ENCODE results near the gene LEFTY1.
"Not testable (repeated sequence)": the region's sequence is repeated elsewhere in the genome, so short reads cannot be mapped to it uniquely, and the experiment has no call there.

The LEFTY1 gene, protein sequence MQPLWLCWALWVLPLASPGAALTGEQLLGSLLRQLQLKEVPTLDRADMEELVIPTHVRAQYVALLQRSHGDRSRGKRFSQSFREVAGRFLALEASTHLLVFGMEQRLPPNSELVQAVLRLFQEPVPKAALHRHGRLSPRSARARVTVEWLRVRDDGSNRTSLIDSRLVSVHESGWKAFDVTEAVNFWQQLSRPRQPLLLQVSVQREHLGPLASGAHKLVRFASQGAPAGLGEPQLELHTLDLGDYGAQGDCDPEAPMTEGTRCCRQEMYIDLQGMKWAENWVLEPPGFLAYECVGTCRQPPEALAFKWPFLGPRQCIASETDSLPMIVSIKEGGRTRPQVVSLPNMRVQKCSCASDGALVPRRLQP

DNA sequence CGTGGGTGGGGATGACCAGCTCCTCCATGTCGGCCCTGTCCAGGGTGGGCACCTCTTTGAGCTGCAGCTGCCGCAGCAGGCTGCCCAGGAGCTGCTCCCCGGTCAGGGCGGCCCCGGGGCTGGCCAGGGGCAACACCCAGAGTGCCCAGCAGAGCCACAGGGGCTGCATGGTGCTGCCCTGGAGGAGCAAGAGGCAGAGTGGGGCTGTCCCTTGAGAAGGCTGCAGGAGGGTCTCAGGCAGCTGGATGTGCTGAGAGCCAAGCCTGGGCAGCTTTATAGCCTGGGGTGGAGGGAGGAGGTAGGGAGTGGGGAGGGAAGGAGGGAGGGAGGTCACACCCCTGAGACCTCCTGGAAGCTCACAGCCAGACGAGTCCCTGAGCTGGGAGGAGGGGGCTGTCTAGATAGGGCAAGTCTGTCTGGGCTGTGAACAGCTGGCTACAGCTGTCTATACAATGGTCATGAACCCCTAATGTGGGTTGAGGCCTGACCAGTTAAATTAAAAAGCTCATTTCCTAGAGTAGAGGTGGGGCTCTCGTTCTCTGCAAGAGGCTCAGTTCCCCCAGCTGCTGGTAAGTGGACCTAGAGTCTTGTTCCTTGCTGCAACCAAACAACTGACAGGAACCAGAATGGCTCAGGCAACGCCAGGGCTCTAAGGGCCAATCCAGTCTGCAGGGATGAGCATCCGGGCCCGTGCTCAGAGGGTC is at the start of gene LEFTY1:
Gene LEFTY1 (minus strand): TSS at position 249 of the 704 bp plus-strand sequence. CDS start 80 bp downstream, at position 169.
- in situ Hi-C loops (cut with HindIII; ENCODE audit: low pct_ligation_motif_present, low sequenced_read_pairs) = no loop called here
- no peak within 1 kb of the TSS for H3K27ac ChIP-seq
- TF ChIP-seq, protein P1, sequence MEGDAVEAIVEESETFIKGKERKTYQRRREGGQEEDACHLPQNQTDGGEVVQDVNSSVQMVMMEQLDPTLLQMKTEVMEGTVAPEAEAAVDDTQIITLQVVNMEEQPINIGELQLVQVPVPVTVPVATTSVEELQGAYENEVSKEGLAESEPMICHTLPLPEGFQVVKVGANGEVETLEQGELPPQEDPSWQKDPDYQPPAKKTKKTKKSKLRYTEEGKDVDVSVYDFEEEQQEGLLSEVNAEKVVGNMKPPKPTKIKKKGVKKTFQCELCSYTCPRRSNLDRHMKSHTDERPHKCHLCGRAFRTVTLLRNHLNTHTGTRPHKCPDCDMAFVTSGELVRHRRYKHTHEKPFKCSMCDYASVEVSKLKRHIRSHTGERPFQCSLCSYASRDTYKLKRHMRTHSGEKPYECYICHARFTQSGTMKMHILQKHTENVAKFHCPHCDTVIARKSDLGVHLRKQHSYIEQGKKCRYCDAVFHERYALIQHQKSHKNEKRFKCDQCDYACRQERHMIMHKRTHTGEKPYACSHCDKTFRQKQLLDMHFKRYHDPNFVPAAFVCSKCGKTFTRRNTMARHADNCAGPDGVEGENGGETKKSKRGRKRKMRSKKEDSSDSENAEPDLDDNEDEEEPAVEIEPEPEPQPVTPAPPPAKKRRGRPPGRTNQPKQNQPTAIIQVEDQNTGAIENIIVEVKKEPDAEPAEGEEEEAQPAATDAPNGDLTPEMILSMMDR (IDR thresholded peaks at IDR 0.05; ENCODE audit: low read depth, low read length, missing control alignments) = no peak

GRCh38 chr1:225937048-225937968 is 48.4 kb upstream of the LEFTY1 start:
- DNase-seq = no peak
- Histone ChIP-seq H3K27ac (no peak overlapping the region), H3K4me3 (ENCODE audit: low read depth, low read length) (no peak overlapping the region), H3K36me3 (replicated peaks) (no peaks in the 10 kb centered on the region), H3K27me3 (replicated peaks) (no peaks in the 10 kb centered on the region)
- in situ Hi-C loops (cut with HindIII; ENCODE audit: low pct_ligation_motif_present, low sequenced_read_pairs) = no loop called here
- TF ChIP-seq, protein P1 (IDR thresholded peaks at IDR 0.05; ENCODE audit: low read depth, low read length, missing control alignments) = no peak

More for the DNA sequence above, at the start of gene LEFTY1:
- DNase-seq = no peak
- no peak within 1 kb of the TSS for H3K4me3 ChIP-seq (ENCODE audit: low read depth, low read length)
- no peaks in the 10 kb centered on the region for H3K36me3 ChIP-seq (replicated peaks)
- no peaks in the 10 kb centered on the region for H3K27me3 ChIP-seq (replicated peaks)

DNA sequence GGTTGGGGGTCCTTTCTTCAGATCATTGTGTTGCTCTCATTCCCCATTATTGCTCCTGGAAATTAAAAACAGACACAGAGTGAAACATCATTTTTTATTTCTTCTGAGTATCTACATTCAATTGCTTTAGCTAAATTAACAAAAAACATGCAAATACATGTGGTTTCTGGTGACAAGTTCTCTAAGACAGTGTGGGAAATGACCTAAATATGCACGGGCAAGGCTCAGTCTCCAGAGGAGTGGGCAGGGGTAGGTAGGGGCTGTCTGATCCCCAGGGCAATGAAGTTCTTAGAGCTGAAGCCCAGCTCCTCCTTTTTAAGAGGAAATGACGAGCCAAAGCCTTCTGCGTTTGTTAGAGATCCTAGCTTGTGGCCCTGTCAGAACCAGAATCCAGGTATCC is 47.6 kb upstream of the LEFTY1 start:
- TF ChIP-seq, protein P1 (IDR thresholded peaks at IDR 0.05; ENCODE audit: low read depth, low read length, missing control alignments) = no peak
- H3K27ac ChIP-seq = no peak overlapping the region

DNA sequence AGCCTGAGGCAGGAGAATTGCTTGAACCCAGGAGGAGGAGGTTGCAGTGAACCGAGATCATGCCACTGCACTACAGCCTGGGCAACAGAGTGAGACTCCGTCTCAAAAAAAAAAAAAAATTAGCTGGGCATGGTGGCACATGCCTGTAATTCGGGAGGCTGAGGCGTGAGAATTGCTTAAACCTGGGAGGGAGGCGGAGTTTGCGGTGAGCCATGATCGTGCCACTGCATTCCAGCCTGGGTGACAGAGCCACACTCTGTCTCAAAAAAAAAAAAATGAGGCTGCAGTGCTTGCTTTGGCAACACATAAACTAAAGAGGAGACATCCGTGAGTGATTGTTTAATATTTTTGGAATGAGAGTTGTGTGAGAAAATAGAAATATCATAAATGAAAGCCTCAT is 47.1 kb upstream of the LEFTY1 start:
- DNase-seq; H3K4me3 ChIP-seq (ENCODE audit: low read depth, low read length); in situ Hi-C loops (cut with HindIII; ENCODE audit: low pct_ligation_motif_present, low sequenced_read_pairs); H3K27ac ChIP-seq; H3K36me3 ChIP-seq (replicated peaks); H3K27me3 ChIP-seq (replicated peaks): not testable (repeated sequence)

More for the DNA sequence above, 47.6 kb upstream of the LEFTY1 start:
- in situ Hi-C loops (cut with HindIII; ENCODE audit: low pct_ligation_motif_present, low sequenced_read_pairs) = no loop called here
- Histone ChIP-seq H3K27me3 (replicated peaks) (no peaks in the 10 kb centered on the region), H3K4me3 (ENCODE audit: low read depth, low read length) (no peak overlapping the region), H3K36me3 (replicated peaks) (no peaks in the 10 kb centered on the region)
- DNase-seq = no peak

DNA sequence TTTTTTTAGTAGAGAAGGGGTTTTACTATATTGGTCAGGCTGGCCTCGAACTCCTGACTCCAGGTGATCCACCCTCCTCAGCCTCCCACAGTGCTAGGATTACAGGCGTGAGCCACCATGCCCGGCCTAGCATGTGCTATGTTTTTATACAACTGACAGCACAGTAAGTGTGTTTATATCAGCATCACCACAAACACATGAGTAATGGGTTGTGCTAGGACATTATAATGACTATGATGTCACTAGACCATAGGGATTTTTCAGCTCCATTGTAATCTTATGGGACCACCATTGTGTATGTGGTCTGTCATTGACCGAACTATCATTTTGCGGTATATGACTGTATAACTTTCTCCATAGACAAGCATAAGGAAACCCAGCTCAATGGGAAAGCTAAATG is 45.8 kb upstream of the LEFTY1 start:
- TF ChIP-seq, protein P1 (IDR thresholded peaks at IDR 0.05; ENCODE audit: low read depth, low read length, missing control alignments) = no peak
- H3K36me3 ChIP-seq (replicated peaks) = no peaks in the 10 kb centered on the region
- H3K4me3 ChIP-seq (ENCODE audit: low read depth, low read length) = no peak overlapping the region
- no peaks in the 10 kb centered on the region for H3K27me3 ChIP-seq (replicated peaks)
- in situ Hi-C loops (cut with HindIII; ENCODE audit: low pct_ligation_motif_present, low sequenced_read_pairs) = no loop called here
- no peak for DNase-seq
- no peak overlapping the region for H3K27ac ChIP-seq
